HG02610 (cell line): ENCODE measurements around the gene EHMT1.
"Not testable (repeated sequence)": the region's sequence is repeated elsewhere in the genome, so short reads cannot be mapped to it uniquely, and the experiment has no call there.

Experiments used
- ATAC-seq: cut with Tn5 transposase; IDR thresholded peaks from one replicate; pipeline ENCODE4 v1.9.1; 2021; ENCODE audit warnings: mild to moderate bottlenecking, moderate library complexity; ENCODE audit not compliant: unreplicated experiment

Gene EHMT1

DNA sequence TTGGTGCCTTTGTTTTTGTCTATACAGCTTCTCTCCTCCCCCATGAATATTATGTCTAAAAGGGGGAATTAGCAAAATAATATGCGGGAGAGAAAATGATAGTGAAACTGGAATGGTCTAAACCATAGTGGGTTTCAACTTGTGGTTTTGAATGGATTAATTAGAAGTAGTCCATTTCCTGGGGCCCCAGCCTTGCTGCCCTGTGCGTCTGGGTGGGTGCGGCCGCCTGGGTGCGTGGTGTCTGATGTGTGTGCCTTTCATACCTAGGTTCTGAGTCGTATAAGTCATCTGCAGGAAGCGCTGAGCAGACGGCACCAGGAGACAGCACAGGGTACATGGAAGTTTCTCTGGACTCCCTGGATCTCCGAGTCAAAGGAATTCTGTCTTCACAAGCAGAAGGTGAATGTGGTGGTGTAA lies 138.8 kb downstream of the EHMT1 start:
- ATAC-seq, result no peak

GRCh38 chr9:137758067-137758466 lies 139.3 kb downstream of the EHMT1 start:
- ATAC-seq, result no peak

DNA sequence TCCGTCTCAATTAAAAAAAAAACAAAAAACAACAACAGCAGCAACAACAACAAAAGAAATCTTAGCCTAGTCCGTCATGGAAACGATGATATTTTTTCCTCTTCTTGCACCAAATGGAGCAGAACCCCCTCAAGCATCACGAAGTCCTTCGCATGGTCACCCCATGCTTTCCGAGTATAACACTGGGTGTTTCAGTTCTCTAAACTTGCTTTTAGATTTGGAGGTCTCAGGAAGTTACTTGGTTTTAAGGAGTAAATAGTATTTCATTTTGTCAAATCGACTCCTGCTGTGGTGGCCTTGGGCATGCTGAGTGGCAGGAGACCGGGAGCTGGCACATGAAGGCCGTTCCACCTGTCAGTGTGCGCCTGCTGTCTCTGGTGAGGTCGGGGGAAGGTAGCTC lies 140.3 kb downstream of the EHMT1 start:
- ATAC-seq, result no peak

GRCh38 chr9:137759649-137760321 lies 141.0 kb downstream of the EHMT1 start:
- ATAC-seq, result no peak

GRCh38 chr9:137760426-137760825 lies 141.6 kb downstream of the EHMT1 start:
- ATAC-seq, result no peak

- no peak for ATAC-seq
Observed at GRCh38 chr9:137761032-137761431, 142.2 kb downstream of the EHMT1 start.

- no peak for ATAC-seq
Observed at GRCh38 chr9:137761793-137762192, 143.0 kb downstream of the EHMT1 start.

DNA sequence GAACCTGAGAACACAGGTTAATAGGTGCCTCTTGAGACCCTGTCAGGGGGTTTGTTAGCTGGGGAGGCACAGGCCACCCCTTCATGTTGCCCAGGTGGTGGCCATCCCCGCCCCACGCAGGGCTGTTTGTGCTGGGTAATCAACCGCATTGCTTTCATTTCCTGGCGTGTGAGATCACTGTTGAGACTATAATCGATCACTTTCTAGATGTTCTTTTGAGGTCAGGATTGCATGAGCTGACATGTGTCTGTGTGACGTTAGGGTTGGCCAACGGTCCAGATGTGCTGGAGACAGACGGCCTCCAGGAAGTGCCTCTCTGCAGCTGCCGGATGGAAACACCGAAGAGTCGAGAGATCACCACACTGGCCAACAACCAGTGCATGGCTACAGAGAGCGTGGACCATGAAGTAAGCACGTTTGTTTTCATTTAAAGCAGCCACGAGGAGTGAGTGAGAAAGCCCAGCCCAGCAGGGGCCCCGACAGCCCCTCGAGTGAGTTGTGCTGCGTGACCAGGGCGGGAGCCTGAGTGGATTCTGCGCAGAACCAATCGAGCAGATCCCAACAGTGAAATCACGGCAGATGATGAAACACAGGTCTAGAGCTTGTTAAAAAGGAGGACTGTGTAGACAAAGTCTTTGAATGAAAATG lies 143.7 kb downstream of the EHMT1 start:
- ATAC-seq, result peak; percentile 49

DNA sequence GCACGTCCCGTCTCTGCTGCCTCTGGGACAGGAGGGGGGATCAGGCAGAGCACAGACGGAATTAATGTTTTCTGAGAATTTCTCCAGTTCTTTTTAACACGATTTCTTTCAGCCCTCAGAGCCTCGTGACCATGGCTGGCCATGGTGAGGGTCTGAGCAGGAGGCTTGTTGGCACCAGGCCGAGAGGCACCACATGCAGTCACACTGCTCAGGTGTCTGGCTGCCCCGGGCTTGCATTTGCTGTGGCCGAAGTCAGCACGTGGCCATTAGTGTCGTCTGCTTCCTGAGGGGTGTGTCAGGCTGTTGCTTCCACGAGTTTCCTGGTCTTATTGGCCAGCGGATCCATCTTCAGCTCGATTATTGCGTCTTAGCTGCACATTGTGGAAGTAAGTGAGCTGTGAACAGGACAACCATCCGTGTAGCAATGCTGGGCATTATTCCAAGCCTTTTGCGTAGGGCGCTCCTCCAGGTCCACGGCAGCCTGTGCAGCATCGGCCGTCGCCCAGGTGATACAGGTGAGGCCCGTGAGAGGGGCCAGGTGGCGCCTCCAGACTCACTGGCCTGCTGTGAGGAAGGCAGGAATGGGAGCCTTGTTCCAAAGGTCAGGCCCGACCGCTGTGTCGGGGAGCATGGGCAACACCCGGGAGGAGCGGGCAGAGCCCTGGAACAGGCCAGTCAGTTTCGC lies 144.6 kb downstream of the EHMT1 start:
- no peak for ATAC-seq

DNA sequence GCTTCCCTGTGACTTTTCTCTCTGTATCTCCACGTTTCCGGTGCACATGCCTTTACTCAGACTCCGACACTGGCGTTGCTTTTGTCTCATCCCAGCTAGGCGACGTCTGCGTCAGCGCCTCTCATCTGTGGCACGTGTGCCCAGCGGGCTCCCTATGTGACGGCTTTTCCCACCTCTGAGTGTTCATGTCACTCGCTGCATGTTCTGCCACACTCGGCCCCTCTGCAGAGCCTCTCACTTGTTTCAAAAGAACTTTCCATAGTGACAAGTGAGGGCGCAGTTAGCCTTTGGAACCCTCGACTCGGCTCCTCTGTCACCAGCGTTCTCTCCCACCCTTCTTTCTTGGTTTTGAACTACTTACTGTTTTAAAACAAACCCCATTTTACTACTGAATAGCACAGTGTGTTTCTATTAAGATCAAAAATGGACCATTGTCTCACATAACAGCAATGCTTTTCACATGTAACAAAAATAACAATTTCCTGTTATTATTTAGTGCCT lies 145.4 kb downstream of the EHMT1 start:
- ATAC-seq, result no peak

DNA sequence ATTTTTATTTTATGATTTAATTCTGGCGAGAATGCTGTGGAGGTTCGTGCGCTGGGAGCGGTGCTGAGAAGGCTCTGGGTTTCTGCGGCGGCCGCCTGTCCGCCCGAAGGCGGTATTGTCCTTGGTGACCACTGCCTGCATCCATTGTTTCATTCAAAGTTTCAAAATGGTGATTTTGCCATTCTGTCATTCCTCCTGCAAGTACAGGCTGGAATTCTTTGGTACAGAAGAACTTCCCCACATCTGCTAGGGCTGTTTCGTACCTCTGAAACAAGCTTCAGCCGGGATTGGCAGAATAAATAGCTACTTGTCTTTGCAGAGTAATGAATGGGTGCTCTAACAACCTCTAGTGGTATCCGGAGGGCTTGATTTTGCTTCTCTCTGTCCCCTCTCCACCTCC lies 146.2 kb downstream of the EHMT1 start:
- no peak for ATAC-seq

- ATAC-seq, result no peak
Observed at GRCh38 chr9:137765536-137765935, 146.7 kb downstream of the EHMT1 start.

GRCh38 chr9:137771580-137771979 lies 152.8 kb downstream of the EHMT1 start:
- ATAC-seq, result no peak

- no peak for ATAC-seq
Observed at GRCh38 chr9:137772281-137772873, 153.6 kb downstream of the EHMT1 start.

GRCh38 chr9:137774775-137775386 lies 156.1 kb downstream of the EHMT1 start:
- no peak for ATAC-seq

DNA sequence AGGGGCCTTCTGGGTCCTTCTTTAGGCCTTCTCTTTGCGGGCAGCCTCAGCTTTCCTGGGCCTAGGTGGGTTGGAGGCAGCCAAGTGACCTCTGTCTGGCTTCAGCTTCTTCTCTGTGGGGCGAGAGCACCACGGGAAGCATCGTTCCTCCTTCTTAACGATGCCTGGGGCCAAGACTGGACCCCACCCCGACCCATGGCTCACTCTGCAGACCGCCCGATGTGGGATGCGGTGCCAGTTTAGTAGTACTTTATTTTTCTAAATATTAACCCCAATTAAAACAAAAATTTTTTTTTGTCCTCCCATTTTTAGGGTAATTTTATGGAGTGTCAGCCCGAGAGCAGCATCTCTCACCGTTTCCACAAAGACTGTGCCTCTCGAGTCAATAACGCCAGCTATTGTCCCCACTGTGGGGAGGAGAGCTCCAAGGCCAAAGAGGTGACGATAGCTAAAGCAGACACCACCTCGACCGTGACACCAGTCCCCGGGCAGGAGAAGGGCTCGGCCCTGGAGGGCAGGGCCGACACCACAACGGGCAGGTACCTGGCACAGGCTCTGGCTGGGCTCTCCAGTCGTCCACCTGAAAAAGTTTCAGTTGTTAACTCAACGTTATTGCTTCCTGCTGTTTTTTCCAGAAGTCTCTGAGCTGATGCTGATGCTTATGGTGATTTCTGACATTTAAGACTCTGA lies 157.6 kb downstream of the EHMT1 start:
- ATAC-seq, result no peak

- no peak for ATAC-seq
Observed at GRCh38 chr9:137777761-137778160, 159.0 kb downstream of the EHMT1 start.

DNA sequence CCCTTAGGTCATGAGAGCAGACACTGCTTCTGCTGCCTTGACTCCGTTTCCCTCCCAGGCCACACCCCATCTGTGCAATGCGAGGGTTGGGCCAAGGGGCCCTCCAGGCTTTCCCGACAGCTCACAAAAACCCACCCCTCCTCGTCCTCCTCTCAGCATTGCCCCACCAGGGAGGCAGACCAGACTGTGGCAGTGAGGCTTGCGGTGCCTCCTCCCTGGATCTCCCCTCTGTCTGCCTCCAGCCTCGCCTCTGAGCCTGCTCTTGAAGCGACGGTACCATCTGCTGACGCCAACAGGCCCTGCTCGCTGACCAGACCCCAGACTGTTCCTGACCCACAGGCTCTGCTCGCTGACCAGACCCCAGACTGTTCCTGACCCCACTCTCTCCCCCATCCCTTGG lies 159.5 kb downstream of the EHMT1 start:
- no peak for ATAC-seq

GRCh38 chr9:137778914-137779313 lies 160.1 kb downstream of the EHMT1 start:
- ATAC-seq, result no peak

DNA sequence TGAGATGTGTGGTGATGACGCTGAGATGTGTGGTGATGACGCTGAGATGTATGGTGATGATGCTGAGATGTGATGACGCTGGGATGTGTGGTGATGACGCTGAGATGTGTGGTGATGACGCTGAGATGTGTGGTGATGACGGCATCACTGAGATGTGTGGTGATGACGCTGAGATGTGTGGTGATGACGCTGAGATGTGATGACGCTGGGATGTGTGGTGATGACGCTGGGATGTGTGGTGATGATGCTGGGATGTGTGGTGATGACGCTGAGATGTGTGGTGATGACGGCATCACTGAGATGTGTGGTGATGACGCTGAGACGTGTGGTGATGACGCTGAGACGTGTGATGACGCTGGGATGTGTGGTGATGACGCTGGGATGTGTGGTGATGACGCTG lies 161.2 kb downstream of the EHMT1 start:
- not testable (repeated sequence) for ATAC-seq
